AML-193 (cell line): ENCODE measurements around the gene FANCM.
"Not testable (repeated sequence)": the region's sequence is repeated elsewhere in the genome, so short reads cannot be mapped to it uniquely, and the experiment has no call there.

Source experiments
- DNase-seq, 2 experiments: peaks; one replicate each; lab custom pipeline; 2025; lab: John Stamatoyannopoulos, UW

Gene FANCM

DNA sequence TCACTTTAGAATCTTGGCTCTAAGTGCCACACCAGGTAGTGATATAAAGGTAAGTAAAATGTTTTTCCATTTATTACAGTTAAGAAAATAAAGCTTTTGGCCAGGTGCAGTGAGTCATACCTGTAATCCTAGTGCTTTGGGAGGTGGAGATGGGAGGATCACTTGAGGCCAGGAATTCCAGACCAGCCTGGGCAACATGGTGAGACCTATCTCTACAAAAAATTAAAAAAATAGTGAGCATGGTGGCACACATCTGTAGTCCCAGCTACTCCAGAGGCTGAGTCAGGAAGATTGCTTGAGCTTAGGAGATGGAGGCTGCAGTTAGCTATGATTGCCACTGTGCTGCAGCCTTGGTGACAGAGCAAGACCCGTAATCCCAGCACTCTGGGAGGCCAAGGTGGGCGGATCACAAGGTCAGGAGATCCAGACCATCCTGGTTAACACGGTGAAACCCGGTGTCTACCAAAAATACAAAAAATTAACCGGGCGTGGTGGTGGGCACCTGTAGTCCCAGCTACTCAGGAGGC lies 5.0 kb downstream of the FANCM start:
- no peak for DNase-seq

DNA sequence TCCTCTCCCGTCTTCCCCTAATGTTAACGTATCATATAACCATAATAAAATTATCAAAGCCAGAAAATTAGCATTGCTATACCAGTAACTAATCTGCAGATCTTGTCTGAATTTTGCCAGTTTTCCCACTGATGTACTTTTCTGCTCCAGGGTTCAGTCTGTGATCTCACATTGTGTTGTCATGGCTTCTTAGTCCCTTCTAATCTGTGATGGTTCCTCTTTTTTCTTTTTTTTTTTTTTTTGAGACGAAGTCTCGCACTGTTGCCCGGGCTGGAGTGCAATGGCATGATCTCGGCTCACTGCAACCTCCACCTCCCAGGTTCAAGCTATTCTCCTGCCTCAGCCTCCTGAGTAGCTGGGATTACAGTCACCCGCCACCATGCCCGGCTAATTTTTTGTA lies 6.4 kb downstream of the FANCM start:
- DNase-seq: peak in 1 of 2 experiments; percentile 3

DNA sequence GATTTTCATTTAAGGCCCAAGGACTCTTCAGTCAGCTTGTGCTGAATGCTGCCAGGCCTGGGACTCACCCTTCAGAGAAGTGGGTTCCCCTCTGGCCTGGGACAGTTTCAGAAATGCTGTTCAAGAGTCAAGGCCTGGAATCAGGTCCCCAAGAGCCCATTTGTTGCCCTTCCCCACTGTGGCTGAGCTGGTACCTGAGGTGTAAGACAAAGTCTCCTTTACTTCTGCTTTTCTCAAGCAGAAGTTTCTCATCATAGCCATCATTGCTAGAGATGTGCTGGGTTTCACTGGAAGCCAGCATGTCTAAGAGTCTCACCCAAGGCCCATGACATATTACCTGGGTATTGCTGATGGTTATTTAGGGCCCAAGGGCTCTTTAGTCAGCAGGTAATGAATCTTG lies 8.9 kb downstream of the FANCM start:
- DNase-seq: no peak

DNA sequence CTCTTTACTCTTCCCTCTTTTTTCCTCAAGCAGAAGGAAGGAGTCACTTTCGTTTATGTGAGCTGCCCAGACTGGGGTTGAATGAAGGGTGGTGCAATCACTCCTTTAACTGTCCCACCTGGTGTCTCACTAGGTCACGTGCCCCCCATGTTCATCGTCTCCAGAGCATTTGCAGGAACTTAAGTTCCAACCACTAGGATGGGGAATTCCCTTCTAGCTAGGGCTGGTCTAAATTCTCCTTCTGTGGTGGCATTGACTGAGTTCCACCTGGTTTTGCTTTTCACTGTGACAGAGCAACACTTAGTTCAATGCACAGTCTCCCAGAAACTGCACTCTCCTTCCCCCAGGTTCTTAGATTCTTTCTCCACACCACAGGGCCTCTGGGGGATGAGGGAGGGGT lies 9.5 kb downstream of the FANCM start:
- DNase-seq: no peak

DNA sequence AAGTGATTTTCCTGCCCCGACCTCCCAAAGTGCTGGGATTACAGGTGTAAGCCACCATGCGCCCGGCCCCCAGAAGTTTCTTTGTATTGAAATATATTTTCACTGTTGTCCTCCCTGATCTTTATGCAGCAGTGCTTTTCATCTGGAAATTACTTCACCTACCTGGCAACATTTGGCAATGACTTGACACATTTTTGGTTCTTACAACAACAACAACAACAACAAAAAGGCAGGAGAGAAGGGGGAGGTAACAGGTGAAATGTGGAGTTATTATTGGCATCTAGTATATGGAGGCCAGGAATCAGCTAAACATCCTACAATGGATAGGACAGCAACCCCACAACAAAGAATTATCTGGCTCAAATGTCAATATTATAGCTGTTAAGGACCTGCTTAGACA lies 13.9 kb downstream of the FANCM start:
- no peak for DNase-seq

DNA sequence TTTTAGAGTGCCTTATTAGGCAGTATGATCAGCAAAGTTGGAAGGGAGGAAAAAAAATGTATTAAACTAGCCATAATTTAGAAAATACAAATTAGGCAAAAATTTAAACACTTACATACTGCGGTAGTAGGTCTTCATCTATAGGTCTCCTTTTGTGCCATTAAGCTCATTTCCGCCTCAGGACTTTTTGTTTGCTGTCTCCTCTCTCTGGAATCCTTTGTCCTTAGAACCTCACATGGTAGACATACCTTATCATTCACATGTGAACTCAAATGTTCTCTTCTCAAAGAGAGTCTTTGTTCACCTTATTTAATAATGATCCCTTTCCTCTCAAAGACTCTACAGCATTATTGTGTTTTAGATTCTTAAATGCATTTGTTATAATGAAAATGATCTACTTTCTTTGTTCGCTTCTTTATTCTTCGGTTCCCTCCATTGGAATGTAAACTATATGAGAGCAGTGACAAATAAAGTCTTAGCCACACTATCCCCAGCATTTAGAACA lies 14.7 kb downstream of the FANCM start:
- DNase-seq: no peak

DNA sequence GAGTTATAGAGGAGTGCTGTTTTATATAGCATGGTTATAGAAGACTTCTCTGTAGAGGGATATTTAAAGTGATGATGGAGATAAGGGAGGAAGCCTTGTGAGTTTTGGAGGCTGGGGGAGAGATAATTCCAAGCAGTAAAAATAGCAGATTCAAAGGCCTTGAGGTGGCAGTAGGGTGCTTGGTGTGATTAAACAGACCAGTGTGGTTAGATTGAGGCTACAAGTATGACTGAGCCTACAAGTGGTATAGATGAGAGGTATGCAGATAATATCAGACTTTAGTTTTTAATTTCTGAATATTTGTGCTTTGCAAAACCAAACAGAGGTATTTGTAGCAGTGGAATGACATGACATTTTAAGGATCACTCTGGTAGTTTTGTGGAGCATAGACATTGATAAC lies 20.3 kb downstream of the FANCM start:
- DNase-seq: no peak

DNA sequence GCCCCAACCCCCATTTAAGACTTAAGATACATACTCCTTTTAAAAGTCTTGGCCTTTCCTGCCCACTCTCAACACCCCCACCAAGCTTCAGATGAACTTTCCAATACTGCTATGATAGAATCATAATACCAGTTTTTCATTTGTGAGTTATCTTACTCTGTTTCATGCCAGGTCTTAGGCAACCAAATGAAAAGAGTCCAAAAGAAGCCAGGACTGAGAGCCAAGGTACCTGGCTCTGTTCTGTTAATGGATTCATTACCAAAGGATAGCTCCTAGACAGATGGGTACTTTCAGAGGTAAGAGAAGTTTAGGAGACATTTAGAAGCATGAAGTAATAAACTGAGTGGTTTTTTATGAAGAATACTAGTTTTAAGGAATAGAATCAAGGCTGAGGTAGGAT lies 34.2 kb downstream of the FANCM start:
- no peak for DNase-seq

DNA sequence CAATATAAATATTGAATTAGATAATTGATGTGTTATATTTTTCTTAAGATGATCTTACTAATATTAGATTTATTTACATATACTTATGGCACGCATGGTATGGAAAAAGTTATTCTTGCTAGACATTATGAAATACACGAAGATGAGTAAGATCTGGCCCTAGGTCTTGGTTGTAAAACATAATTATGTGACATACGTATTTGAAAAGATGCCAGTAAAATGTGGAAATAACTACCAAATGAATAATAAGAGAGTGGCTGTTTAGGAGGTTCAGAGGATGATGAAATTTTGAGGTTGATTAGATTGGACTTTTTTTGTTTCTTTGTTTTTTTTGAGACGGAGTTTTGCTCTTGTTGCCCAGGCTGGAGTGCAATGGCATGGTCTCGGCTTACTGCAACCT lies 41.3 kb downstream of the FANCM start:
- peak; percentile 82 to 85 for DNase-seq

DNA sequence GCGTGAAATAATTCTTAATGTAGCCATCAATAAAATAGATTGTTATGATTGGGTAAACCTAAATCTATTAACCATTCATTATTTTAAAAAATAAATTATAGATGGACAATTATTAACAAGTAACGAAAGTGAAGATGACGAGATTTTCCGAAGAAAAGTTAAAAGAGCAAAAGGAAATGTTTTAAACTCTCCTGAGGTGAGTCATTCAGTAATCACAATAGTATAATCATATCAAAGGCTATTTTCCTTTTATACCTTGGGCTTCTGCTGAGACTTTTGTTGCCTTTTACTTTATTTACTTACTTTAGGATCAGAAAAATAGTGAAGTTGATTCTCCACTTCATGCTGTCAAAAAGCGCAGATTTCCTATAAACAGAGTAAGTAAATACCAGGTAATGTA lies 45.6 kb downstream of the FANCM start:
- DNase-seq: no peak

DNA sequence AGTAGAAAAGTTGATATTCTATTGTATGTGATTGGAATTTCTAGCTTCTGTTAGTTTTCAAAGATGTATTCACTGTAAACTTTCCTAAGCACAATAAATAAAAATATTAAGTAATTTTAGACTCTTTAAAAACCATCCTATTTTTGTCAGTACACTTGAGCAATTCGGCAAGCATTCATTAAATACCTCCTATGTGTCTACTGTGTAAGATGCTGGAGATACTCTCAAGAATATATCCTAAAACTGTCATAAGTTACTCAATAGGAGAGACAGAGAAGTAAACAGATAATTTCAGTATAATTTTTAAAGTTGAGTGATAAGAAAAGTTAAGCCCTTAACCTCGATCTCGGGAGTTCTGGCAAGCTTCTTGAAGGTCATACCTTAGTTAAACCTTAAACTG lies 46.1 kb downstream of the FANCM start:
- DNase-seq: no peak

DNA sequence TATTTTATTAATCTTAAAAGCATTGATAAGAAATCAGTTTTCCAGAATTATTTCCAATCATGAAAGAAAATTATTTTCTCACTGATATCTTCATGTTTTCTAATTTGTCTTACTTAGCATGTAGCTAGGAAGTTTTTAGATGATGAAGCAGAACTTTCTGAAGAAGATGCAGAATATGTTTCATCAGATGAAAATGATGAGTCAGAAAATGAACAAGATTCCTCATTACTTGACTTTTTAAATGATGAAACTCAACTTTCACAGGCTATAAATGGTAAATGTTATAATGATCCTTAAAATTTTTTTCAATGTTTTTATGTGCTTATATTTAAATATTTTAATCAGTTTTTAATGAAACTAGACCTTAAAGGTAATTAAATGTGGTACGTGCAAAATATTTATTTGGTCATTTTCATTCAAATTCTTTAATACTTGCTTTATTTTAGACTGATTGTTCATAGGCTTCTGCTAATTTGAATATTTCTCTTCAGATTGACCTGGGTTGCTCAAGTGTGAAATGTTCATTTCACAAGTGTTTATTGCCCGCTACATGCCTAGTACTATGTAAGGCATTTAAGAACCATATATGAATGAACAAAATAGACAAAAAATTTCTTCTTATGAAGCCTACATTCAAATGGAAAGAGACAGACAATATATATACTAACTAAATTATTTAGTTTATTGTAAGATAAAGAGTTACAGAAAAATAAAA lies 49.5 kb downstream of the FANCM start:
- no peak for DNase-seq

DNA sequence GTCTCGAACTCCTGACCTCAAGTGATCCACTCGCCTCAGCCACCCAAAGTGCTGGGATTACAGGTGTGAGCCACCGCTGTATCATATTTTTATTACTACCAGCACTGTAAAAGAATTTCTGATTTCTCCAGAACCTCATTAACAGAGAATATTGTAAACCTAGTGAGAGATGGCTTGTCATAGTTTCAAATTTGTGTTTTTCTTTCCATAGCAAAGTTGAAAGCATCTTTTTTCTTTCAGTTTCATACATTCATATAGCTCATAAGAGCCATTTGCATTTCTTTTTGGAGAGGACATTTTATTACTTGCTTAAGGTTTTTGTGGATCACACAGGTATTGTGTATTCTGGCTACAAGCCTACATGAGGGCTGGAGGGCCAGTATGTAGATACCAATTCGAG lies 59.2 kb downstream of the FANCM start:
- no peak for DNase-seq

DNA sequence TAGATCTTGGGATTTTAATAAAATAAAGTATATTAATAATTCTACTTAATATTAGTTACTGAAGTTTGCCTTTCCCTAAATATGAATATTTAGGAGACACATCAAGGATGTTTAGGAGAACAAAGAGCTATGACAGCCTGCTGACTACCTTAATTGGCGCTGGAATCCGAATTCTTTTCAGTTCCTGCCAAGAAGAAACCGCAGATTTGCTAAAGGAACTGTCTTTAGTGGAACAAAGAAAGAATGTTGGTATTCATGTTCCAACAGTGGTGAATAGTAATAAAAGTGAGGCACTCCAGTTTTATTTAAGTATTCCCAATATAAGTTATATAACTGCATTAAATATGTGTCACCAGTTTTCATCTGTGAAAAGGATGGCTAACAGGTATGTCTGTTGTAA lies 62.8 kb downstream of the FANCM start:
- DNase-seq: no peak

DNA sequence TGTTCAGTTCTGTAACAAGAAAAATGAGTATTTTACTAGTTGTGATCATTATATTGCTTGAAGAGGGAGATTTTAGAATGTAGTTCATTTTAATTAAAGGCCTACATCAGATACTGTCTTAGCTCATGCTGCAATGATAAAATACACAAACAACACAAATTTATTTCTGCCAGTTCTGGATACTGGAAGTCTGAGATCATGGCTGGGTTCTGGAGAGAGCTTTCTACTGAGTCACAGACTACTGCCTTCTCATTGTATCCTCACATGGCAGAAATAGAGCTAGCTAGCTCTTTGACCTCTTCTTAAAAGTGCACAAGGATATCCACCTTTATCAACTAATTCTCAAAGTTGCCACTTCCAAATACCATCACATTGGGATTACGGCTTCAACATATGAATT lies 63.5 kb downstream of the FANCM start:
- no peak for DNase-seq

DNA sequence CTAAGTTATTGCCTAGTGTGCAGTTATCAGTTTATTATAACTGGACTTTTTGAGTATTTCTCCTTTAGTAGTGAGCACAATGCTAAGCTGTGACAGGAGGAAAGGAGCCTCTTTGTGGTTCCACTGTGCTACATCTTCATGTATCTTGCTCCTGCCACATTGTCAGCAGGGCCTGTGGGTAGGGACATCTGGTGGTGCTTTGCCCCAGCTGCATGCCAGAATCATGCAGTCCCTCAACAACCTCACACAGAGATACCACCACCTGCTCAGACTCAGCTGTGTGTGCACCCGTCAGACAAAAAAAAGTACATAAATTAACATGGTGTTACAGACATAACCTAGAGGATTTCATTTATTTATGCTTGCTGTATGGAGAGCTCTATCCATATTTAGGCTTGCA lies 66.2 kb downstream of the FANCM start:
- DNase-seq: peak; percentile 11 to 15

DNA sequence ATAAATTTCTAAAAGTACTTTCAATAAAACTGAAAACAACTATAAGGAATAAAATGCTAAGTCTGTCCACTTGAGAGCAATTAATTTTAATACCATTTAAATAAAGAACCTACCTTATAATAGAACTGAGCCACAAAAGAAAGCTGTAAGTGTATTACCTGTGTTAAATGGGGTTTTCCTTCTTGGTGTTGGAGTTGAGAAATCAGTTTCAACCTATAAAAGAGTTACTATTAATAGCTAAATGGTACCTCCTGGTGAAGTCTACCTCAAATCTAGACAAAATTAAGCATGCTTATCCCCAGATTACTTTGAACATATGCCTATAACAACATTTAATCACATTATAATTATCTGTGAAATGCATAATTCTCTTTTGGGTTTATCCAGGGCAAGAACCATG lies 68.5 kb downstream of the FANCM start:
- DNase-seq: no peak

DNA sequence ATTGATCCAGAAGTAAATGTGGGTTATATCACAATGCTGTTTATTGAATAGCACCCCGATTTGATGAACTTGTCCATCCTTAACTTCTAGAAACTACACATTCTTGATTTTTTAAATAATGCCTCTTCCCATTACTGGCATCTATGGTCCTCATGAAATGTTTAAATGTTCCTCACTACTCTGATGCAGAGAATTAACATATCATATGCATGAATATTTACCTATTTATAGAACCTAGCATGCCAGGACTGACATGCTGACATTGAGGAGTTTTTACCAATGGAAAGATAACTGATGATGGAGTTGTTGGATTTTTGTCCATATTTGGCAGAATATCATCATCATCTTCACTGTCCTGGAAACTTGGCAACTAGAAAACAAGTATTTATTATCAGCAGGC lies 74.4 kb downstream of the FANCM start:
- no peak for DNase-seq

DNA sequence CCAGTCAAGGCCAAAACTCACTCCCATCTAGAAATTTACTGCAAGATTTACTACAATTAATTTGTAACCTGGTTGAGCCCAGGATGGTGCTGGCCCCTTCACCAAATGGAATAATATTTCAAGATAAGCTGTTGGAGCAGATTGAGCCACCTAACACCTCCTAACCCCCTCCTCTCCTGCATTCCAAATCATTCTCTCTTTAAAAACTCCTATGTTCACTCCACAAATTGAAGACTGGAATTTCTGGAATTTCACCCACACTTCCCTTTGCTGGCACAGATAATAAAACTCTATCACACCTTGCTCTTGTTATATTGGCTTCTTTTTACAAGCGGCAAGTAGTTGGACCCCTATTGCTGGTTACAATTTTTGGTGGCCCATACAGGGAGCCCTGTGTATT lies 75.6 kb downstream of the FANCM start:
- DNase-seq: no peak

DNA sequence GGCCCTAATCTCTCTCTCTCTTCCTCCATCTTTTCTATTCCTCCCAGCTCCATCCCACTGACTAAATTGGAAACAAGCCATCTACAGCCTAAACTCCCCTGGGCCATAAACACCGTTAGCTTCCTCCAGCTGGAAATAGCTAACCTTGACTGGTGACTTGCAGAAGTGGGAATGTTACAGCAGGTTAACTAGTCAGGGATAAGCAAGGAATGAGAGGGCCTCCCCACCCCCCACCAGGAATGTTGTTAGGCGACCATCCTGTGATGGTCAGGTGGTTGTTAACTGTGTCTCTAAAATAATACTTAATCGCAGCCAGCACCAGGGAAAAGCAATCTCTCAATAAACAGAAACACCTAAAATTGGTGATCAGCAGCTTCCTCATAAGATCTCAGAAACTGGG lies 76.5 kb downstream of the FANCM start:
- DNase-seq: no peak

DNA sequence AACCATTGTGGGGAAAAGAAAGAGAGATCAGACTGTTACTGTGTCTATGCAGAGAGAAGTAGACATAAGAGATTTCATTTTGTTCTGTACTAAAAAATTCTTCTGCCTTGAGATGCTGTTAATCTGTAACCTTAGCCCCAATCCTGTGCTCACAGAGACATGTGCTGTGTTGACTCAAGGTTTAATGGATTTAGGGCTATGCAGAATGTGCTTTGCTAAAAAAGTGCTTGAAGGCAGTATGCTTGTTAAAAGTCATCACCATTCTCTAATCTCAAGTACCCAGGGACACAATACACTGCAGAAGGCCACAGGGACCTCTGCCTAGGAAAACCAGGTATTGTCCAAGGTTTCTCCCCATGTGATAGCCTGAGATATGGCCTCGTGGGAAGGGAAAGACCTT lies 78.0 kb downstream of the FANCM start:
- DNase-seq: not testable (repeated sequence)

DNA sequence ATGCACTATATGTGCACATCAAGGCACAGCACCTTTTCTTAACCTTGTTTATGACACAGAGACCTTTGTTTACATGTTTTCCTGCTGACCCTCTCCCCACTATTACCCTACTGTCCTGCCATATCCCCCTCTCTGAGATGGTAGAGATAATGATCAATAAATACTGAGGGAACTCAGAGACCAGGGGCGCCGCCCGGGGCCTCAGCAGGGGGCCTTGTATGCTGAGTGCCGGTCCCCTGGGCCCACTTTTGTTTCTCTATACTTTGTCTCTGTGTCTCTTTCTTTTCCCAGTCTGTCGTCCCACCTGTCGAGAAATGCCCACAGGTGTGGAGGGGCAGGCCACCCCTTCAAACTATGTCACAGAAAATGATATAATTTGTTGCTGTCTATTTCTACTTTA lies 78.6 kb downstream of the FANCM start:
- not testable (repeated sequence) for DNase-seq

DNA sequence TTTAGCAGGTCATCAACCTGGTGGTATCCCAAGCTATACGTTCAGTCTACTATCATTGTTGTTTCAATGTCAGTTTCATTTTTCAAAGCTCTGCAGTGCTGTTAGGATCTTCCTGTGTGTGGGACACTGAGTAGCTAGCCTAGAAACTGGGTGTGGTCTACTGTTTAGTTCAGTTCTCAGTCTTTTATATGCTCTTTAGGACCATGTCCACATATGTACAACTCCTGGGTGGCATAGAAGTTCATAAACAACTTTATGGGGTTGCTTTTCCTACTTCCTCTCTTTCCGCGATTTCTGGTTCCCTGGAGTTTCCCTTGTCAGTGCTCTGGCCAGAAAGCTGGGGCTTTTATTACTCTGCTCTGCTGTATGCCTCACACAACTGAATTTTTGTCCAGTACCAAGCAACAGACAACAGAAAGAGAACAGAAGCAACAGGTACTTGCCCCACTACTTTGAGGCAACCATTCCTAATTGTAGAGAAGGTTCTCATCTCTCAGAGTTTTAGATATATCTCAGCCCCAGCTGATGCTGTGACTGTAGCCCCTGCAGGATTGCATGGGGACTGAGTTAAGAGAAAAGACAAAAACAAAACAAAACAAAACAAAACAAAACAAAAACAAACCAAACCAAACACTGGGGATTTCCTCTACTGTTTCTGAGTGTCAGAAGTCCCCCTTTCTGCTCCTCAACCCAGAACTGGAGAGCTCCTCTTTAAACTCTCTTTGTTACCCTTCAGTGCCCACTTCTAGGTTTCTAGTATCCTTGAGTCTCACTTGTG lies 86.9 kb downstream of the FANCM start:
- DNase-seq: no peak
